Left hindlimb (tissue), 1 donor: Measurements from ENCODE around the gene SLC25A53.

Source experiments
- DNase-seq: peaks from one replicate; pipeline ENCODE4 v3.0.0-alpha.2; 2018

Gene SLC25A53

GRCh38 chrX:104156630-104157529 lies at the start of gene SLC25A53:
TSS of gene SLC25A53 (minus strand) at chrX:104157009. CDS start at chrX:104105257, 51,752 bp downstream.
- DNase-seq = peak; percentile 89

- no peak for DNase-seq
Measured at GRCh38 chrX:104205548-104205947, 48.7 kb upstream of the SLC25A53 start.

- DNase-seq = no peak
Measured at GRCh38 chrX:104195489-104196084, 38.8 kb upstream of the SLC25A53 start.

GRCh38 chrX:104195013-104195412 lies 38.2 kb upstream of the SLC25A53 start:
- no peak for DNase-seq

GRCh38 chrX:104193485-104193884 lies 36.7 kb upstream of the SLC25A53 start:
- DNase-seq = no peak

- DNase-seq = no peak
Measured at GRCh38 chrX:104189837-104190236, 33.0 kb upstream of the SLC25A53 start.

- no peak for DNase-seq
Measured at GRCh38 chrX:104187931-104188330, 31.1 kb upstream of the SLC25A53 start.

- no peak for DNase-seq
Measured at GRCh38 chrX:104183685-104184084, 26.9 kb upstream of the SLC25A53 start.

- no peak for DNase-seq
Measured at GRCh38 chrX:104173841-104174240, 17.0 kb upstream of the SLC25A53 start.

GRCh38 chrX:104172788-104173187 lies 16.0 kb upstream of the SLC25A53 start:
- no peak for DNase-seq

GRCh38 chrX:104172121-104172520 lies 15.3 kb upstream of the SLC25A53 start:
- DNase-seq = no peak

- DNase-seq = no peak
Measured at GRCh38 chrX:104168127-104168526, 11.3 kb upstream of the SLC25A53 start.

GRCh38 chrX:104166735-104167436 lies 10.1 kb upstream of the SLC25A53 start:
- peak; percentile 33 for DNase-seq

GRCh38 chrX:104165894-104166734 lies 9.3 kb upstream of the SLC25A53 start, which contains the start of gene FAM199X:
TSS of gene FAM199X (plus strand) at chrX:104166453. CDS start at chrX:104166786, 333 bp downstream.
- peak; percentile 88 for DNase-seq

GRCh38 chrX:104151037-104151436 lies 5.8 kb downstream of the SLC25A53 start:
- no peak for DNase-seq

GRCh38 chrX:104141087-104141760 lies 15.6 kb downstream of the SLC25A53 start:
- no peak for DNase-seq

- no peak for DNase-seq
Measured at GRCh38 chrX:104137496-104137895, 19.3 kb downstream of the SLC25A53 start.

GRCh38 chrX:104136241-104137019 lies 20.4 kb downstream of the SLC25A53 start:
- DNase-seq = peak; percentile 64

- DNase-seq = no peak
Measured at GRCh38 chrX:104135677-104136076, 21.1 kb downstream of the SLC25A53 start.

- no peak for DNase-seq
Measured at GRCh38 chrX:104134583-104135261, 22.1 kb downstream of the SLC25A53 start.
